Thoracic aorta (tissue), 2 donors: ENCODE data around the gene MAT2B. TPM values are rescaled to one million over a fixed set of nuclear protein-coding genes. Genes with fewer than 3 reads are reported as not detected.

Experiments
- ATAC-seq: fragments of 150-250 bp; one replicate; pipeline ENCODE4 v1.8.0; 2017; ENCODE audit warnings: low read depth; ENCODE audit not compliant: insufficient number of reproducible peaks, low FRiP score
- DNase-seq: peaks from one replicate; pipeline ENCODE4 v3.0.0-alpha.2; 2020; ENCODE audit warnings: low spot score
- H3K27ac ChIP-seq, 2 donors: fragments of 200-600 bp; sonication (generic); 1 replicate in 1 of 2; 2 replicates in 1 of 2; pipeline ENCODE4 v1.5.1; 2016; ENCODE audit warnings: mild to moderate bottlenecking in 2 of 2, moderate library complexity in 2 of 2
- H3K27me3 ChIP-seq: fragments of 200-600 bp; sonication (generic); replicated peaks from 2 replicates; pipeline ENCODE4 v1.6.0; 2016; ENCODE audit warnings: mild to moderate bottlenecking; ENCODE audit not compliant: insufficient read depth
- H3K36me3 ChIP-seq: fragments of 200-600 bp; sonication (generic); one replicate; pipeline ENCODE4 v1.5.1; 2016
- H3K4me1 ChIP-seq, 2 donors: fragments of 200-600 bp; sonication (generic); 1 replicate in 1 of 2; 2 replicates in 1 of 2; pipeline versions ENCODE4 v1.5.1 to v1.6.0; 2016; ENCODE audit warnings: low read depth in 2 of 2, mild to moderate bottlenecking in 1 of 2; ENCODE audit not compliant: control insufficient read depth in 1 of 2
- H3K4me3 ChIP-seq: fragments of 200-600 bp; sonication (generic); 2 replicates; pipeline ENCODE4 v1.5.1; 2016; ENCODE audit warnings: mild to moderate bottlenecking
- H3K9me3 ChIP-seq: fragments of 200-600 bp; sonication (generic); 2 replicates; pipeline ENCODE4 v1.5.1; 2016
- CTCF ChIP-seq: fragments of 200-600 bp; sonication (generic); IDR thresholded peaks from one replicate; pipeline ENCODE4 v1.5.1; 2019; ENCODE audit warnings: antibody characterized with exemption
- total RNA-seq, 2 donors: library from RNA; depleted of rRNA; stranded (reverse); fragments of >200 nt; gene quantifications; one replicate each; pipeline versions ENCODE4 v1.1.0 to v1.2.3, GENCODE V29; 2016

Gene MAT2B
- total RNA-seq = 10 to 100 TPM; 51.6 to 52.3 TPM

- Histone ChIP-seq H3K4me1 (peaks cover 37 to 51% of the 10 kb centered on the region in 2 donors), H3K27me3 (no peaks in the 10 kb centered on the region), H3K9me3 (no peaks in the 10 kb centered on the region), H3K36me3 (no peaks in the 10 kb centered on the region), H3K4me3 (peak within 1 kb of the TSS; percentile 87), H3K27ac (peak within 1 kb of the TSS; percentile 92 to 96)
- DNase-seq (peak; percentile 78), ATAC-seq (peak; percentile 85)
- peak; percentile 39 for TF ChIP-seq CTCF
Observed at GRCh38 chr5:163505368-163506094, at the start of gene MAT2B. MAT2B (plus strand) TSS chr5:163505619; CDS start chr5:163505687, 68 bp downstream.

- no peak for ATAC-seq
- Histone ChIP-seq H3K4me3 (no peak overlapping the region), H3K4me1 (peaks cover 15 to 25% of the 10 kb centered on the region in 2 donors), H3K27me3 (no peaks in the 10 kb centered on the region), H3K36me3 (no peaks in the 10 kb centered on the region), H3K27ac (no peak overlapping the region), H3K9me3 (no peaks in the 10 kb centered on the region)
- TF ChIP-seq CTCF = no peak
- DNase-seq = no peak
Observed at GRCh38 chr5:163456029-163456589, 49.3 kb upstream of the MAT2B start.

GRCh38 chr5:163456840-163457239 lies 48.6 kb upstream of the MAT2B start:
- DNase-seq (no peak), ATAC-seq (no peak)
- TF ChIP-seq CTCF = no peak
- Histone ChIP-seq H3K4me3 (no peak overlapping the region), H3K9me3 (no peaks in the 10 kb centered on the region), H3K36me3 (no peaks in the 10 kb centered on the region), H3K4me1 (peaks cover 15 to 32% of the 10 kb centered on the region in 2 donors), H3K27ac (no peak overlapping the region), H3K27me3 (no peaks in the 10 kb centered on the region)

GRCh38 chr5:163458778-163459385 lies 46.5 kb upstream of the MAT2B start:
- Histone ChIP-seq H3K36me3 (no peaks in the 10 kb centered on the region), H3K27me3 (no peaks in the 10 kb centered on the region), H3K4me1 (peaks cover 15 to 43% of the 10 kb centered on the region in 2 donors), H3K9me3 (no peaks in the 10 kb centered on the region), H3K27ac (peak overlapping the region; percentile 81 to 88), H3K4me3 (peak overlapping the region; percentile 69)
- ATAC-seq (no peak), DNase-seq (no peak)
- no peak for TF ChIP-seq CTCF

GRCh38 chr5:163459462-163459818 lies 46.0 kb upstream of the MAT2B start:
- peak overlapping the region; percentile 81 to 88 for H3K27ac ChIP-seq
- no peak for DNase-seq
- no peaks in the 10 kb centered on the region for H3K27me3 ChIP-seq
- peaks cover 15 to 43% of the 10 kb centered on the region in 2 donors for H3K4me1 ChIP-seq
- peak overlapping the region; percentile 69 for H3K4me3 ChIP-seq
- no peaks in the 10 kb centered on the region for H3K36me3 ChIP-seq
- no peak for TF ChIP-seq CTCF
- ATAC-seq = peak; percentile 2
- no peaks in the 10 kb centered on the region for H3K9me3 ChIP-seq
